GM06990 (cell line): ENCODE data around the gene ZSCAN21.

ENCODE experiments used
- DNase-seq: peaks from one replicate; pipeline ENCODE4 v3.0.0-alpha.2; 2011; ENCODE audit not compliant: insufficient read length; ENCODE audit errors: extremely low read depth
- H3K27me3 ChIP-seq: replicated peaks from 2 replicates; pipeline ENCODE4 v1.6.0; 2011; ENCODE audit warnings: low read length; ENCODE audit not compliant: control insufficient read depth, insufficient read depth
- H3K36me3 ChIP-seq: 2 replicates; pipeline ENCODE4 v1.5.1; 2011; ENCODE audit warnings: low read length; ENCODE audit not compliant: control insufficient read depth, insufficient read depth
- H3K4me3 ChIP-seq: replicated peaks from 2 replicates; pipeline ENCODE4 v1.5.1; 2011; ENCODE audit warnings: low read depth, mild to moderate bottlenecking, control low read depth, low read length
- TF ChIP-seq, protein P1 (sequence below): IDR thresholded peaks from 2 replicates; pipeline ENCODE4 v1.5.1; 2011; ENCODE audit warnings: low read length, control low read depth, mild to moderate bottlenecking, inconsistent platforms; ENCODE audit not compliant: insufficient read depth, poor library complexity, severe bottlenecking

The ZSCAN21 gene

DNA sequence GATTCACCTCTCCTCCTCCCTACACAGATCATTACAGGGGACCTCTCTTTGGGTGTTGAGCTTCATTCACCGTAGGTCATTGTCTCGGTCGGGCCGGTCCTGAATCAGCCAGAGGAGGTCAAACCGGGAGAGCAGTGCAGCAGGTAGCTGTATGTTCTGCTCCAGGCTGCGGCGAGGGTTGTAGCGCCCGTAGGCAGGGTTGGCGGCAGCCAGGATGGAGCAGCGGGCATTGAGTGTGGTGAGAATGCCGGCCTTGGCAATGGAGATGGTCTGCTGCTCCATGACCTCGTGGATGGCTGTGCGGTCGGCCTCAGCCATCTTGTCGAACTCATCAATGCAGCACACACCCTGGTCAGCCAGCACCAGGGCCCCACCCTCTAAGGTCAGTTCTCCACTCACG is 46.1 kb downstream of the ZSCAN21 start:
- H3K4me3 ChIP-seq = no peak overlapping the region
- peaks cover 70% of the 10 kb centered on the region for H3K36me3 ChIP-seq
- DNase-seq = no peak
- TF ChIP-seq, protein P1, sequence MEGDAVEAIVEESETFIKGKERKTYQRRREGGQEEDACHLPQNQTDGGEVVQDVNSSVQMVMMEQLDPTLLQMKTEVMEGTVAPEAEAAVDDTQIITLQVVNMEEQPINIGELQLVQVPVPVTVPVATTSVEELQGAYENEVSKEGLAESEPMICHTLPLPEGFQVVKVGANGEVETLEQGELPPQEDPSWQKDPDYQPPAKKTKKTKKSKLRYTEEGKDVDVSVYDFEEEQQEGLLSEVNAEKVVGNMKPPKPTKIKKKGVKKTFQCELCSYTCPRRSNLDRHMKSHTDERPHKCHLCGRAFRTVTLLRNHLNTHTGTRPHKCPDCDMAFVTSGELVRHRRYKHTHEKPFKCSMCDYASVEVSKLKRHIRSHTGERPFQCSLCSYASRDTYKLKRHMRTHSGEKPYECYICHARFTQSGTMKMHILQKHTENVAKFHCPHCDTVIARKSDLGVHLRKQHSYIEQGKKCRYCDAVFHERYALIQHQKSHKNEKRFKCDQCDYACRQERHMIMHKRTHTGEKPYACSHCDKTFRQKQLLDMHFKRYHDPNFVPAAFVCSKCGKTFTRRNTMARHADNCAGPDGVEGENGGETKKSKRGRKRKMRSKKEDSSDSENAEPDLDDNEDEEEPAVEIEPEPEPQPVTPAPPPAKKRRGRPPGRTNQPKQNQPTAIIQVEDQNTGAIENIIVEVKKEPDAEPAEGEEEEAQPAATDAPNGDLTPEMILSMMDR = no peak
- no peaks in the 10 kb centered on the region for H3K27me3 ChIP-seq

DNA sequence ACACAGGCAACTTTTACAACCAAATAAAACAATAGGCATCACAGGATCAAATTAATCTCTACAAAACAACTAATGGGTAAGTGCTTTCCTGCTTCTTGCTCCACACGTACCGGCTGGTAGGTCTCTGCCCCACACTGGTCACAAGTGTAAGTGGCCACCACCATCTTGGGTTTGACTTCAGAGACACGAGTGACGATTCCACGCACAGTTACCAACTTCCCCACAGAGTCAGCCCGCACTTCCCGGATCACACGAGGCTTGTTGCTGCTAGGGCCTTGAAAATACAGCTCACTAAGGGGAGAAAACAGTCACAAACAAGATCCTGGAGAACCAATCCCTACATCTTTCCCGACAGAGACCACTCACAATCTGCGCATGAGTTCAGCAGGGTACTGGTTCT is 49.3 kb downstream of the ZSCAN21 start:
- DNase-seq = no peak
- no peak overlapping the region for H3K4me3 ChIP-seq
- H3K27me3 ChIP-seq = no peaks in the 10 kb centered on the region
- TF ChIP-seq, protein P1 = no peak
- H3K36me3 ChIP-seq = peaks cover 42% of the 10 kb centered on the region

DNA sequence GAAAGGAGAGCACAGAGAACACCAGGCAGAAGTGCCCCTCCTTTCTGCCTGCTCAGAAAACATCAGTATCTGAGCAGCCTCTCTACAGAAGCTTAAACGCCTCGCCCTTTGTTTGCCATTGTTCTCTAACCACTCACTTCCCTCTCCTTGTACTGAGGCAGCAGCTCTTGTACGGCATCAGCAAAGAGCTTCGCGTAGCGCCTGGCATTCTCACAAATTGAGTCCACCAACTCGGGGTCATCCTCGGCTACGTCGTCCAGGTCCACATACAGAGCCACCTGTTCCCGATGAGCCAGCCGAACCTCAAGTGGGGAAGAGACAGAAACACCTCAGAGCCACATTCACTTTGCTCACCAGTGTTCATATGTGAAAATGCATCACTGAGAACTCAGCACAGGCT is 49.9 kb downstream of the ZSCAN21 start:
- peaks cover 38% of the 10 kb centered on the region for H3K36me3 ChIP-seq
- TF ChIP-seq, protein P1 = no peak
- DNase-seq = no peak
- peak overlapping the region; percentile 83 for H3K4me3 ChIP-seq
- H3K27me3 ChIP-seq = no peaks in the 10 kb centered on the region

DNA sequence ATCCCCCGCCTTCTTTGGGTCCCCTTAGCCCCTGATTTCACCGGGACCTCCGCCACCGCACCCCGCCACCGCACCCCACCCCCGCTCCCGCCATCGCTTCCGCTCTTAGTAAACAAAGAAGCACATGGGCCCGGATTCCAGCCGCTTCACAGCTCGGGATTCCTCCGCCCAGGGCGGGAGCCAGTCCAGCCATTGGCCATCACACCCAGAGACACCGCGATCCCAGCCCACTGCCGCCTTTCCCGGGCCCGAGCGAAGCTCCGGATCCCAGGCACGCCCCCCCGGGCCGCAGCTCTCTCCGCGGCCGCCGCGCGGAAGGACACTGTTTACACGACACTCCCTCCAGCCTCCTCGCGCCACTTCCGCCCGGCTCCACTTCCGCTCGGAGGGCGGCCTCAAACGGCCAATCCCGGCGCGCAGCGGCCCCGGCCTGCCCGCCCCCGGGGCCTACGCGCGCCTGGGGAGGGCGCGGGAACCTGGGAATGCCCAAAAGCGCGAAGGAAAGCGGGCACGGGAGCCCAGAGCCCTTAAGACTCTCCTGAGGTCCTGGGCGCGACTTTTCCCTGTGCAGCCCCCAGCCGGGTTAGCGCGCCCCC is 50.9 kb downstream of the ZSCAN21 start:
- Histone ChIP-seq H3K4me3 (peak overlapping the region; percentile 83), H3K36me3 (peaks cover 34% of the 10 kb centered on the region), H3K27me3 (no peaks in the 10 kb centered on the region)
- TF ChIP-seq, protein P1 = no peak
- DNase-seq = peak; percentile 96

DNA sequence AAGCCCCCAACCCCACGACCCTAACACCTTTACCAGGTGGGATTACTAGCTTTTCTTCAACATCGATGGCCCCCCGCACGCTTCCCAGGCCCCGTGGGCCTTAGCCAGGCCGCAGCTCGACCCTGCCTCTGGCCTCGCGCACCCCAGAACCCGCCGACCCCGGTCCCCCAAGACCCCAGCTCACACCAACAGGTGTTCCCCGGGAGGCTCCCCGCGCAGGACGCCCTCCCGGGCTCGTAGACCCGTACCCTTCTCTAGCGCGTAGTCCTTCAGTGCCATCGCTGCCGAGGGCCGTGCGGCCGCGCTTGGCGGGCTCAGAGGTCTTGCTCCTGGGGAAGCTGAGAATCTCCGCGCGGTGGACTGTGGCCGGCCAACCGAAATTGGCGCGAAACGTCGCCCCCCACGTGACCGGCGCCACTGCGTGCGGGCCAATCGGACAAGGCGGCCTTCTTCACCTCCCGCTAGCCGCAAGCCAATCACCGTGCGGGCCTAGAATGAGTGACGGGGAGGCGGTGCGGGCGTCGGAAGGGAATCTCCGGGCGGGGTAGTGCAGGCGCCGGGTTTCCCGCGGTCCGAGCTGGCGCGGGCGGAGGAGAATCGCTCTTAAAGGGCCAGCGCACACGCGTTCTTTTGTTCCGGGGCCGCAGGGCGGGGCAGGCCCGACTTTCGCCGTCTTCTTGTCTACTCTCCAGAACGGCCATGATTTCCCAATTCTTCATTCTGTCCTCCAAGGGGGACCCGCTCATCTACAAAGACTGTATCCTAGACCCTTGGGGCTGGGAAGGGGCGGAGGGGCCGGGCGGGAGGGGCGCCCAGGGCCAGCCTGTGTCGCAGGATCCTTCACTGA is 51.7 kb downstream of the ZSCAN21 start, which contains the start of the genes AP4M1 and MCM7:
Gene AP4M1 (plus strand): TSS at position 628 of the 847 bp plus-strand sequence. CDS start 72 bp downstream, at position 700.
Gene MCM7 (minus strand): TSS at position 382 of the 847 bp plus-strand sequence. CDS start 103 bp downstream, at position 279.
- peak; percentile 99 for DNase-seq
- Histone ChIP-seq H3K27me3 (no peaks in the 10 kb centered on the region), H3K36me3 (peaks cover 31% of the 10 kb centered on the region), H3K4me3 (peak within 1 kb of the TSS; percentile 83)
- TF ChIP-seq, protein P1 = no peak
